ENCODE data around the gene DDX25.

- TF ChIP-seq CTCF (IDR thresholded peaks at IDR 0.05) = no peak
- no peak for TF ChIP-seq POLR2A (IDR thresholded peaks at IDR 0.05)
Observed at GRCh38 chr11:125932301-125932700, 28.0 kb downstream of the DDX25 start.

Data from lower leg skin (tissue), 3 donors.